Body of pancreas (tissue), 4 donors: Measurements from ENCODE around the gene NRF1. TPM values are rescaled to one million over a fixed set of nuclear protein-coding genes. Genes with fewer than 3 reads are reported as not detected.
A peak's percentile ranks its signal among the peaks of the same experiment; 100 is the strongest.
"Not testable (repeated sequence)": the region's sequence is repeated elsewhere in the genome, so short reads cannot be mapped to it uniquely, and the experiment has no call there.

Source experiments
- ATAC-seq: fragments of 150-250 bp; one replicate; pipeline ENCODE4 v1.9.1; 2016
- DNase-seq, 4 donors: peaks; one replicate each; pipeline ENCODE4 v3.0.0-alpha.2; 2019
- H3K27ac ChIP-seq, 4 donors: fragments of 200-600 bp; sonication (generic); 1 replicate in 3 of 4; 2 replicates in 1 of 4; pipeline versions ENCODE4 v1.5.1 to v1.6.1; 2016 to 2019; ENCODE audit warnings: mild to moderate bottlenecking in 1 of 4, mixed read lengths in 1 of 4, moderate library complexity in 1 of 4
- H3K27me3 ChIP-seq, 2 donors: fragments of 200-600 bp; sonication (generic); one replicate each; pipeline ENCODE4 v1.6.0; 2016; ENCODE audit warnings: mild to moderate bottlenecking in 1 of 2
- H3K36me3 ChIP-seq, 2 donors: fragments of 200-600 bp; sonication (generic); replicated peaks in 1 of 2; 2 replicates each; pipeline ENCODE4 v1.5.1; 2016; ENCODE audit warnings: low read depth in 2 of 2; ENCODE audit not compliant: insufficient read depth in 1 of 2
- H3K4me1 ChIP-seq: fragments of 200-600 bp; sonication (generic); one replicate; pipeline ENCODE4 v1.6.0; 2016
- H3K4me3 ChIP-seq, 2 donors: fragments of 200-600 bp; sonication (generic); 1 replicate in 1 of 2; 2 replicates in 1 of 2; pipeline ENCODE4 v1.5.1; 2016 to 2019
- H3K9me3 ChIP-seq, 3 donors: fragments of 200-600 bp; sonication (generic); 1 replicate in 2 of 3; 2 replicates in 1 of 3; pipeline ENCODE4 v1.5.1; 2016
- CTCF ChIP-seq, 7 experiments: fragments of 450-650 bp in 4 of 7; fragments of 200-600 bp in 3 of 7; sonication (generic) in 3 of 7; IDR thresholded peaks; one replicate each; pipeline ENCODE4 v1.5.1; 2016 to 2019; ENCODE audit warnings: antibody characterized with exemption in 7 of 7
- POLR2A ChIP-seq, 3 donors: fragments of 450-650 bp; IDR thresholded peaks; one replicate each; pipeline ENCODE4 v1.6.1; 2016; ENCODE audit warnings: antibody characterized with exemption in 3 of 3, mild to moderate bottlenecking in 2 of 3
- whole genome bisulfite sequencing, 2 donors: methylation state at CpG; one replicate each; pipeline ENCODE4 v1.1.5; 2017; 5-methylcytosine and 5-hydroxymethylcytosine counted together
- intact Hi-C: fragments of 100-400 bp; cut with DNase I; formaldehyde crosslinking; loops from one replicate; pipeline ENCODE4 v1.15.1; 2023
- total RNA-seq, 2 donors: library from RNA; depleted of rRNA; stranded (reverse); fragments of >200 nt; gene quantifications; one replicate each; pipeline ENCODE4 v1.1.0, GENCODE V29; 2016

The NRF1 gene
- total RNA-seq, 2 donors from 2014 or later: 10.1 to 11.9 TPM

DNA sequence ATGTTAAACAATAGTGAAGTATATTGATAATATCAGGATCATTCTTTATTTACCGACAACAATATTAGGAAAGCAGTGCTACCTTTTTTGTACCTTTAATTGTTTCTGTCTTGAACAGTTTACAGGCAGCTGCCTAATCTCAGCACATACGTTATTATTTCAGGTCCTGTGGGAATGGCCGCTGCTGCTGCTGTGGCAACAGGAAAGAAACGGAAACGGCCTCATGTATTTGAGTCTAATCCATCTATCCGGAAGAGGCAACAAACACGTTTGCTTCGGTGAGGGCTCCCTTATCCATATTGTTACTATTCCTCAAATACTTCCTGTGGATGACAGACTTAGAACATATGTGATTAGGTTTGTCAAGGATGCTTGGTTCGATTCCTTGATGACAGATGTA is 59.7 kb downstream of the NRF1 start:
- ATAC-seq: no peak

DNA sequence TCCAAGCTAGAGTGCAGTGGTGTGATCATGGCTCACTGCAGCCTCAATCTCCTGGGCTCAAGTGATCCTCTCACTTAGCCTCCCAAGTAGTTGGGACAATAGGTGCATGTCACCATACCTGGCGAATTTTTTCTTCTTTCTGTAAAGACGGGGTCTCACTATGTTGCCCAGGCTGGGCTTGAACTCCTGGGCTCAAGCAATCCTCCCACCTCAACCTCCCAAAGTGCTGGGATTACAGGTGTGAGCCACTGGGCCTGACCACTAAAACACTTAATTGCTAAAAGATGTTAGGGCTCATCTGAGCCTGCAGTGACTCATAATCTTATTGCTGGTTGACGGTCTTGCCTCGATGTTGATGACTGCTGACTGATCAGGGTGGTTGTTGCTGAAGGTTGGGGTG is 63.0 kb downstream of the NRF1 start:
- H3K27me3 ChIP-seq, H3K27ac ChIP-seq, DNase-seq, intact Hi-C loops, H3K36me3 ChIP-seq, H3K9me3 ChIP-seq, H3K4me3 ChIP-seq, H3K4me1 ChIP-seq, ATAC-seq: not testable (repeated sequence)
- WGBS, 2 donors: 96% methylated on average over 4 of the region's 4 CpGs

More for the DNA sequence above, 59.7 kb downstream of the NRF1 start:
- Histone ChIP-seq H3K9me3 (peaks cover 0 to 6% (median 0%) of the 10 kb centered on the region in 3 donors), H3K4me3 (no peak overlapping the region), H3K27me3 (no peaks in the 10 kb centered on the region), H3K27ac (no peak overlapping the region), H3K36me3 (peaks cover 0 to 2% of the 10 kb centered on the region in 2 donors), H3K4me1 (no peaks in the 10 kb centered on the region)
- DNase-seq: no peak
- TF ChIP-seq CTCF (IDR thresholded peaks at IDR 0.05) (no peak), POLR2A (IDR thresholded peaks at IDR 0.05) (no peak)
- intact Hi-C loops: no loop called here
- 80 to 81% methylated on average over 9 of the region's 9 CpGs for WGBS, 2 donors

DNA sequence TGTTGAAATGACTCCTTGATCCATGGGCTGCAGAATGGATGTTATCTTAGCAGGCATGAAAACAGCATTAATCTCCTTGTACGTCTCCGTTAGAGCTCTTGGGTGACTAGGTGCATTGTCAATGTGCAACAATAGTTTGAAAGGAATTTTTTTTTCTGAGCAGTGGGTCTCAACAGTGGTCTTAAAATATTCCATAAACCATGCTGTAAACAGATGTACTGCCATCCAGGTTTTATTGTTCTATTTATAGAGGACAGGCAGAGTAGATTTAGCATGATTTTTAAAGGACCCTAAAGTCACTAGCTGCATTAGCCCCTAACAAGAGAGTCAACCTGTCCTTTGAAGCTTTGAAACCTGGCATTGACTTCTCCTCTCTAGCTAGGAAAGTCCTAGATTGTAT is 64.0 kb downstream of the NRF1 start:
- Histone ChIP-seq H3K4me3 (no peak overlapping the region), H3K4me1 (no peaks in the 10 kb centered on the region), H3K9me3 (peaks cover 0 to 6% (median 0%) of the 10 kb centered on the region in 3 donors), H3K27ac (no peak overlapping the region), H3K36me3 (peaks cover 0 to 5% of the 10 kb centered on the region in 2 donors), H3K27me3 (no peaks in the 10 kb centered on the region)
- no peak for TF ChIP-seq POLR2A (IDR thresholded peaks at IDR 0.05)
- TF ChIP-seq CTCF (IDR thresholded peaks at IDR 0.05): no peak
- DNase-seq (no peak), ATAC-seq (no peak)
- intact Hi-C loops: no loop called here
- 91 to 100% methylated on average over 2 of the region's 2 CpGs for WGBS, 2 donors

GRCh38 chr7:129676017-129676897 is 64.7 kb downstream of the NRF1 start:
- no peaks in the 10 kb centered on the region for H3K4me1 ChIP-seq
- WGBS, 2 donors: 59 to 65% methylated on average over 7 of the region's 7 CpGs
- peaks cover 0 to 6% (median 0%) of the 10 kb centered on the region in 3 donors for H3K9me3 ChIP-seq
- no peaks in the 10 kb centered on the region for H3K27me3 ChIP-seq
- TF ChIP-seq CTCF (IDR thresholded peaks at IDR 0.05) (no peak), POLR2A (IDR thresholded peaks at IDR 0.05) (no peak)
- intact Hi-C loops: no loop called here
- DNase-seq (peak in 1 of 4 donors; percentile 12), ATAC-seq (no peak)
- peaks cover 0 to 5% of the 10 kb centered on the region in 2 donors for H3K36me3 ChIP-seq
- no peak overlapping the region for H3K27ac ChIP-seq
- no peak overlapping the region for H3K4me3 ChIP-seq

- 74 to 76% methylated on average over 4 of the region's 4 CpGs for WGBS, 2 donors
- Histone ChIP-seq H3K27ac (no peak overlapping the region), H3K27me3 (no peaks in the 10 kb centered on the region), H3K4me3 (no peak overlapping the region), H3K36me3 (peaks cover 0 to 5% of the 10 kb centered on the region in 2 donors), H3K4me1 (no peaks in the 10 kb centered on the region), H3K9me3 (peaks cover 0 to 6% (median 0%) of the 10 kb centered on the region in 3 donors)
- DNase-seq (no peak), ATAC-seq (no peak)
- no peak for TF ChIP-seq CTCF (IDR thresholded peaks at IDR 0.05)
- TF ChIP-seq POLR2A (IDR thresholded peaks at IDR 0.05): no peak
- intact Hi-C loops: no loop called here
Observed at GRCh38 chr7:129677796-129678195, 66.3 kb downstream of the NRF1 start.
